ENCODE data around the gene SART3. TPM values are rescaled to one million over a fixed set of nuclear protein-coding genes. Genes with fewer than 3 reads are reported as not detected.

SART3 gene
- total RNA-seq, 2 donors from 2014 or later = 54.1 to 112 TPM

- no peak for DNase-seq (ENCODE audit: low spot score)
- no peaks in the 10 kb centered on the region for H3K36me3 ChIP-seq
- H3K4me1 ChIP-seq (replicated peaks) = no peaks in the 10 kb centered on the region
- H3K27ac ChIP-seq = no peak overlapping the region
- 47% methylated on average over 9 of the region's 10 CpGs for WGBS
- H3K27me3 ChIP-seq (replicated peaks; ENCODE audit: insufficient read depth) = no peaks in the 10 kb centered on the region
- no peaks in the 10 kb centered on the region for H3K9me3 ChIP-seq
- TF ChIP-seq CTCF (IDR thresholded peaks at IDR 0.05) (no peak), POLR2A (IDR thresholded peaks at IDR 0.05) (no peak), POLR2AphosphoS5 (IDR thresholded peaks at IDR 0.05) (no peak)
- H3K4me3 ChIP-seq = peak overlapping the region in 1 of 2 donors; percentile 3
- intact Hi-C loops (cut with DNase I) = no loop called here
These were observed 36.0 kb upstream of the SART3 start for GRCh38 chr12:108596854-108597558.

DNA sequence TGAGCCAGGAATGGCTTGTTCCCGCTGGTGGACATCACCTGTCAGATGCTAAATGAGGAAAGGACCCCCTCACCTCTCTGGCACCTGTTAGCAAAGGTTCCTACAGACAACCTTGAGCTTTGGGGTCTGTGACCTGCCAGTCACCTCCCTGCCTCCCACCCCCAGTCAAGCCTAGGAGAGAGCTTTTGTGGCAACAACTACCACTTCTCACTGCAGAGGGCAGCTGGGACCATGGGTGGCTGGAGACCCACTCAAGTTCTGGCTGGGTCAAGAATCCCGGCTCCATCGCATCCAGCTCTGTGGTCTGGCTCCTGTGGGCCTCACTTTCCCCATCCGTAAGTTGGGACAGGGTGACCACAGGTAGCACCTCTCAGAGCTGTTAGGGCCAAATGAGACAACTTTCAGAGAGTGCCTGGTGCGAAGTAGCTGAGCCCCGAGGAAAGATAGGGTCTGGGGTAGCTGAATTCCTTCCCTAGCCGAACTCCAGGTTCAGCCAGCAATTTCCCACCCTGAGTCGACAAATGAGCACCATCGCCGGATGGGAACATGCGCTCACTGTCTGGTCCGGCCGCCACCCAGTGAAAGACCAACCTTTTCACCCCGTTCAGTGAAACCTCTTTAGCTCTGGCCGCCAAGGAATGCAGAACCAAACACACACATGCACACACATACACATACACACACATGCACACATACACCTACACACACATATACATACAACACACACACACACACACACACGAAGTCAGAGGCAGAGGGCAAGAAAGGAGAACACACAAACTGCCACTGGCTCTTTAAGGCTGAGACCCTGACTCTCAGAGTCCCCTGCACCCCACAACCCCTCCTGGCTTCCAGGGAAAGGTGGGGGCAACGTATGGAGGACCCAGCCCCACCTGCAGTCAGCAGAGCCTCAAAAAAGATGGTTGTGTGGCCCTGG lies 35.0 kb upstream of the SART3 start:
- no peak for DNase-seq (ENCODE audit: low spot score)
- Histone ChIP-seq H3K4me1 (replicated peaks) (no peaks in the 10 kb centered on the region), H3K36me3 (no peaks in the 10 kb centered on the region), H3K27ac (no peak overlapping the region), H3K9me3 (no peaks in the 10 kb centered on the region), H3K4me3 (no peak overlapping the region), H3K27me3 (replicated peaks; ENCODE audit: insufficient read depth) (no peaks in the 10 kb centered on the region)
- no peak for TF ChIP-seq POLR2AphosphoS5 (IDR thresholded peaks at IDR 0.05)
- no peak for TF ChIP-seq POLR2A (IDR thresholded peaks at IDR 0.05)
- no peak for TF ChIP-seq CTCF (IDR thresholded peaks at IDR 0.05)
- WGBS = 69% methylated on average over 17 of the region's 17 CpGs
- intact Hi-C loops (cut with DNase I) = no loop called here

DNA sequence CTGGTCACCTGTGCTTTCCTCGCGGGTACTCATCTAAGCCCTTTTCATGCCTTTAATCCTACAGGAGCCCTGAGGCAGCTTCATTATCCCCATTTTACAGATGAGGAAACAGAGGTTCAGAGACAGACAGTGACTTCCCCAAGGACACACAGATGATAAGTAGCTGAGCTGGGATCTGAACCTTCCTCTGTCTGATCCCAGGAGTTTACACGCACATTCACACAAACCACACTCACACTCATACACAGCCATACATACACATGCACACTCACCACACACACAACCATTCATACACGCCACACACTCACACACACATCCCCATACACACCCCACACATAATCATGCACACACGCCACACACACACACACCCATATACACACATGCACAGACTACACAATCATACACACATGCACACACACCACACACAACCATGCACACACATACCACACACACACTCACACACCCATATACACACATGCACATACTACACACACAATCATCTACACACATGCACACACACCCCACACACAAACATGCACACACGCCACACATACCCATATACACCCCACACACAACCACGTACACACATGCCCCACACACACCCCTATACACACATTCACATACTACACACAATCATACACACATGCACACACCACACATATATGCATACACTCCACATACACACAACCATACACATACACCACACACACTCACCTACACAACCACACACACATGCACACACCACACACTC lies 34.2 kb upstream of the SART3 start:
- no peaks in the 10 kb centered on the region for H3K9me3 ChIP-seq
- no peak for TF ChIP-seq POLR2AphosphoS5 (IDR thresholded peaks at IDR 0.05)
- no peak for TF ChIP-seq POLR2A (IDR thresholded peaks at IDR 0.05)
- TF ChIP-seq CTCF (IDR thresholded peaks at IDR 0.05) = no peak
- no peak for DNase-seq (ENCODE audit: low spot score)
- no peak overlapping the region for H3K27ac ChIP-seq
- no peaks in the 10 kb centered on the region for H3K27me3 ChIP-seq (replicated peaks; ENCODE audit: insufficient read depth)
- H3K36me3 ChIP-seq = no peaks in the 10 kb centered on the region
- intact Hi-C loops (cut with DNase I) = no loop called here
- no peak overlapping the region for H3K4me3 ChIP-seq
- no peaks in the 10 kb centered on the region for H3K4me1 ChIP-seq (replicated peaks)
- WGBS = 85% methylated on average over 7 of the region's 7 CpGs

DNA sequence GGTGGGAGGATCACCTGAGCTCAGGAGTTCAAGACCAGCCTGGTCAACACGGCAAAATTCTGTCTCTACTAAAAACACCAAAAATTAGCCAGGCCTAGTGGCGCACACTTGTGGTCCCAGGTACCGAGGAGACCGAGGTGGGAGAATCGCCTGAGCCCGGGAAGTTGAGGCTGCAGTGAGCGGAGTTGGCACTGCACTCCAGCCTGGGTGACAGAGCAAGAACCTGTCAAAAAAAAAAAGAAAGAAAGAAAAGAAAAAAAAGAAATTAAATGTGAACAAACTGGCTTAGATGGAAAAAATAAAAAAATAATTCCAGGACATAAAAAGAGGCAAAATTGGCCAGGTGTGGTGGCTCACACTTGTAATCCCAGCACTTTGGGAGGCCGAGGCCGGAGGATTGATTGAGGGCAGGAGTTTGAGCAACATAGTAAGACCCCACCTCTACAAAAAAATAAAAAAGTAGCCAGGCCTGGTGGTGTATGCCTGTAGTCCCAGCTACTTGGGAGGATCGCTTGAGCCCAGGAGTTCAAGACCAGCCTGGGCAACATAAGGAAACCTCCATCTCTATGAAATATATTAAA lies 33.4 kb upstream of the SART3 start:
- no peaks in the 10 kb centered on the region for H3K27me3 ChIP-seq (replicated peaks; ENCODE audit: insufficient read depth)
- no peaks in the 10 kb centered on the region for H3K36me3 ChIP-seq
- DNase-seq (ENCODE audit: low spot score) = no peak
- H3K27ac ChIP-seq = no peak overlapping the region
- no peak overlapping the region for H3K4me3 ChIP-seq
- H3K4me1 ChIP-seq (replicated peaks) = no peaks in the 10 kb centered on the region
- WGBS = 96% methylated on average over 10 of the region's 10 CpGs
- intact Hi-C loops (cut with DNase I) = no loop called here
- TF ChIP-seq POLR2A (IDR thresholded peaks at IDR 0.05) (no peak), POLR2AphosphoS5 (IDR thresholded peaks at IDR 0.05) (no peak), CTCF (IDR thresholded peaks at IDR 0.05) (no peak)
- H3K9me3 ChIP-seq = no peaks in the 10 kb centered on the region

Measured in prostate gland (tissue), 2 donors.